Osteocyte (in vitro differentiated cells): ENCODE data around the gene SMPD3. TPM values are rescaled to one million over a fixed set of nuclear protein-coding genes. Genes with fewer than 3 reads are reported as not detected.

Source experiments
- DNase-seq: peaks from one replicate; pipeline ENCODE4 v3.0.0; 2021; ENCODE audit warnings: mixed read lengths; ENCODE audit not compliant: unreplicated experiment; ENCODE audit errors: extremely low spot score
- H3K27ac Mint-ChIP-seq: one replicate; pipeline ENCODE4 v1.8.0; 2021; ENCODE audit warnings: mild to moderate bottlenecking, mixed read lengths; ENCODE audit not compliant: unreplicated experiment
- H3K27me3 Mint-ChIP-seq: one replicate; pipeline ENCODE4 v1.8.0; 2021; ENCODE audit warnings: mixed read lengths; ENCODE audit not compliant: unreplicated experiment
- H3K36me3 Mint-ChIP-seq: one replicate; pipeline ENCODE4 v1.8.0; 2021; ENCODE audit warnings: mixed read lengths; ENCODE audit not compliant: unreplicated experiment
- H3K4me1 Mint-ChIP-seq: one replicate; pipeline ENCODE4 v1.8.0; 2021; ENCODE audit warnings: mixed read lengths; ENCODE audit not compliant: unreplicated experiment
- H3K4me3 Mint-ChIP-seq: one replicate; pipeline ENCODE4 v1.8.0; 2021; ENCODE audit warnings: mild to moderate bottlenecking, moderate library complexity, mixed read lengths; ENCODE audit not compliant: unreplicated experiment
- H3K9me3 Mint-ChIP-seq: one replicate; pipeline ENCODE4 v1.8.0; 2021; ENCODE audit warnings: mixed read lengths; ENCODE audit not compliant: unreplicated experiment
- CTCF ChIP-seq: fragments of 200-600 bp; sonication (generic); IDR thresholded peaks from 2 replicates; pipeline ENCODE4 v1.5.0; 2021; ENCODE audit warnings: antibody characterized with exemption, mild to moderate bottlenecking, moderate library complexity
- total RNA-seq: library from RNA; stranded (reverse); gene quantifications from 2 replicates; pipeline ENCODE4 v1.2.1, GENCODE V29; 2021

The SMPD3 gene
- total RNA-seq, 1 donor from 2014 or later = not detected

- H3K9me3 Mint-ChIP-seq = peaks cover 8% of the 10 kb centered on the region
- no peak for TF ChIP-seq CTCF
- H3K4me3 Mint-ChIP-seq = no peak overlapping the region
- H3K27ac Mint-ChIP-seq = no peak overlapping the region
- no peaks in the 10 kb centered on the region for H3K36me3 Mint-ChIP-seq
- H3K27me3 Mint-ChIP-seq = peaks cover 10% of the 10 kb centered on the region
- H3K4me1 Mint-ChIP-seq = no peaks in the 10 kb centered on the region
- no peak for DNase-seq
These were observed 31.0 kb upstream of the SMPD3 start for GRCh38 chr16:68479271-68479670.

- H3K27me3 Mint-ChIP-seq = peaks cover 10% of the 10 kb centered on the region
- H3K4me1 Mint-ChIP-seq = no peaks in the 10 kb centered on the region
- TF ChIP-seq CTCF = no peak
- H3K27ac Mint-ChIP-seq = no peak overlapping the region
- H3K9me3 Mint-ChIP-seq = peaks cover 8% of the 10 kb centered on the region
- DNase-seq = no peak
- no peak overlapping the region for H3K4me3 Mint-ChIP-seq
- H3K36me3 Mint-ChIP-seq = no peaks in the 10 kb centered on the region
These were observed 30.4 kb upstream of the SMPD3 start for GRCh38 chr16:68478526-68479250.

GRCh38 chr16:68475071-68475470 lies 26.8 kb upstream of the SMPD3 start:
- peaks cover 6% of the 10 kb centered on the region for H3K4me1 Mint-ChIP-seq

GRCh38 chr16:68473358-68474070 lies 25.2 kb upstream of the SMPD3 start:
- Mint-ChIP-seq H3K4me3 (no peak overlapping the region), H3K36me3 (no peaks in the 10 kb centered on the region), H3K27ac (no peak overlapping the region), H3K4me1 (peaks cover 12% of the 10 kb centered on the region), H3K9me3 (peaks cover 4% of the 10 kb centered on the region), H3K27me3 (no peaks in the 10 kb centered on the region)
- DNase-seq = no peak
- no peak for TF ChIP-seq CTCF

More at GRCh38 chr16:68475071-68475470, 26.8 kb upstream of the SMPD3 start:
- no peak for DNase-seq
- peaks cover 2% of the 10 kb centered on the region for H3K27me3 Mint-ChIP-seq
- no peaks in the 10 kb centered on the region for H3K36me3 Mint-ChIP-seq
- no peak overlapping the region for H3K4me3 Mint-ChIP-seq
- H3K27ac Mint-ChIP-seq = no peak overlapping the region
- no peak for TF ChIP-seq CTCF
- peaks cover 4% of the 10 kb centered on the region for H3K9me3 Mint-ChIP-seq

- Mint-ChIP-seq H3K27ac (no peak overlapping the region), H3K4me3 (no peak overlapping the region), H3K36me3 (no peaks in the 10 kb centered on the region), H3K4me1 (peaks cover 12% of the 10 kb centered on the region), H3K27me3 (no peaks in the 10 kb centered on the region), H3K9me3 (no peaks in the 10 kb centered on the region)
- TF ChIP-seq CTCF = no peak
- DNase-seq = no peak
These were observed 24.3 kb upstream of the SMPD3 start for GRCh38 chr16:68472581-68472980.
